D721Med (cell line): ENCODE measurements around the gene FBRSL1.

Source experiments
- DNase-seq: peaks from one replicate; pipeline ENCODE4 v3.0.0; 2011; ENCODE audit warnings: low spot score; ENCODE audit not compliant: insufficient read length
- FAIRE-seq: peaks from 2 replicates; lab custom pipeline; 2011; peaks lifted over from hg19 to GRCh38; lab: Jason Lieb, UNC
- CTCF ChIP-seq: IDR thresholded peaks from 2 replicates; pipeline ENCODE4 v1.5.1; 2012; ENCODE audit warnings: mild to moderate bottlenecking, control low read depth; ENCODE audit not compliant: insufficient read depth; ENCODE audit errors: missing control alignments

Gene FBRSL1

GRCh38 chr12:132546647-132547046 lies 56.7 kb downstream of the FBRSL1 start:
- FAIRE-seq = no peak
- DNase-seq = no peak
- TF ChIP-seq CTCF = no peak

GRCh38 chr12:132547205-132547740 lies 57.3 kb downstream of the FBRSL1 start:
- FAIRE-seq = no peak
- DNase-seq = no peak
- no peak for TF ChIP-seq CTCF

GRCh38 chr12:132548430-132549058 lies 58.6 kb downstream of the FBRSL1 start:
- no peak for DNase-seq
- FAIRE-seq = no peak

GRCh38 chr12:132549059-132549458 lies 59.1 kb downstream of the FBRSL1 start:
- no peak for TF ChIP-seq CTCF
- DNase-seq (no peak), FAIRE-seq (no peak)

More at GRCh38 chr12:132548430-132549058, 58.6 kb downstream of the FBRSL1 start:
- TF ChIP-seq CTCF = no peak

- DNase-seq = no peak
Observed at GRCh38 chr12:132550014-132550802, 60.3 kb downstream of the FBRSL1 start.

GRCh38 chr12:132550830-132551640 lies 61.1 kb downstream of the FBRSL1 start:
- DNase-seq = no peak
- TF ChIP-seq CTCF = no peak
- FAIRE-seq = no peak

More at GRCh38 chr12:132550014-132550802, 60.3 kb downstream of the FBRSL1 start:
- FAIRE-seq = no peak
- no peak for TF ChIP-seq CTCF
